DMS114 treated with DMSO at 0.1 percent for 48 hours (cell line): ENCODE results near the gene LAMP1.
"Not testable (repeated sequence)": the region's sequence is repeated elsewhere in the genome, so short reads cannot be mapped to it uniquely, and the experiment has no call there.

ENCODE experiments used
- DNase-seq: peaks from one replicate; lab custom pipeline; 2025; ENCODE audit not compliant: unreplicated experiment; lab: John Stamatoyannopoulos, UW

Gene LAMP1

GRCh38 chr13:113296823-113297369 is at the start of gene LAMP1:
TSS of gene LAMP1 (plus strand) at chr13:113297239. CDS start at chr13:113297435, 196 bp downstream.
- DNase-seq: peak; percentile 47

GRCh38 chr13:113252516-113253095 is 44.4 kb upstream of the LAMP1 start:
- DNase-seq: no peak

GRCh38 chr13:113257908-113258307 is 39.1 kb upstream of the LAMP1 start:
- DNase-seq: not testable (repeated sequence)

GRCh38 chr13:113258321-113259054 is 38.6 kb upstream of the LAMP1 start:
- DNase-seq: no peak

GRCh38 chr13:113260996-113261395 is 36.0 kb upstream of the LAMP1 start:
- no peak for DNase-seq

DNA sequence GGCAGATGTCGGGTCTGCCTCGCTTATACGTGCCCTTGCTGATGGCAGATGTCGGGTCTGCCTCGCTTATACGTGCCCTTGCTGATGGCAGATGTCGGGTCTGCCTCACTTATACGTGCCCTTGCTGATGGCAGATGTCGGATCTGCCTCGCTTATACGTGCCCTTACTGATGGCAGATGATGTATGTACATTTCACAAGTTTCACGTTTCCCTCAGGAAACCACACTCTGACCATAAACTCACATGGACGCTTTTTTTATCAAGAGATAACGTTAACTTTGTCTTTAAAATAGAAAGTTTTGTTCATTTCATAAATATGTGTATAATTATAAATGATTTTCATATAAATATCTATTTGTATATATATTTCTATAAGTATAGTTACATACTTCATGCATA is 34.0 kb upstream of the LAMP1 start:
- not testable (repeated sequence) for DNase-seq

DNA sequence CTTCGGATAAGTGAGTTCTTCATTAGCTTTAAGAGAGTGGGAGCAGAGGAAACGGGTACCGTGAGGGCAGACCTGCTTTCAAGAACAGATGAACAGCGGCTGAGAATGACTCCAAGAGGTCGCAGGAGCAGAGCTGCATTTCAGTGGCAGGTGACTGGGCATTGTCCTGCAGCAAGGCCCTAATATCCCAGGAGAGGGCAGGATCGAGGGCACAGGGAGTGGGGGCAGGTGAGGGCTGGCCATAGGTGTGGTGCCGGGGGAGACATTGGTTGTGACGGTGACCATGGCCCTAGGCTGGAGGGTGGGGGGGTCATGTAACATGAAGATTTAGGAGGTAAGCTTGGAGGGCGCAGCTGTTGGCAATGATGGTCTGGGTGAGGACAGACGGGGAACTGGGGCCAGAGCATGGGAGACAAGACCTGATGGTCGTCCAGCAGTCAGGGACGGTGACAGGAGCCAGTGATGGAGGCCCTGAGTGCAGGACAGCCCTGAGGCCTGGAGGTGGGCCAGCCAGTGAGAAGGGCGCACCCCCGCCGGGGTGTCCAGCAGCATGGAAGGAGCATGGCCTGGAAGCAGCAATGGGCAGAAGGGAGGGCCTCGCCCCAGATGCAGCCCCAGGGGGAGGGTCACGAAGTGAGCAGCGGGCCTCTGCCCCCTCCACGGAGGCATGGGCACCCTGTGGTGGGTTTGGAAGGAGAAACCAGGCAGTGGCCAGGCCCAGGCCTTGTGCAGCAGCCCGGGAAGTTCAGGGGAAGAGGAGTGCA is 29.2 kb upstream of the LAMP1 start:
- no peak for DNase-seq

DNA sequence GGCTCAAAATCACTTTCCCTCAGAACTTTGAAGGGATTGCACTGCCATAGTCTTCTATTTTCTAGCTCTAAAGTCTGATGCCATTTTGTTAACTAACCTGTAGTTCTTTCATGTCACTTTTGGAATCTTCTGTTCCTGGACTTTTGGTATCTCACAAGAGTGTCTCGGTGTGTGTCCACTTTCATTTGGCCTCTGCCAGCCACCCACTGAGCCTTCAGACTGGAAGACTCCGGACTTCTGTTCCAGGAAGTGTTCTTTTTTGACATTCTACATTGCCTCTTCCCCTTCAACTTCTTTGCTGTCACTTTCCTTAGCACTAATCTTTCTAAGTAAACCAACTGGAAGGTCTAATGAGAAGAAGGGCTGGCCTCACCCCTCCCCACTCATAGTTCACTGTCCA is 25.0 kb upstream of the LAMP1 start:
- no peak for DNase-seq

- DNase-seq: no peak
These were observed 24.3 kb upstream of the LAMP1 start for GRCh38 chr13:113272701-113273181.

GRCh38 chr13:113273321-113273720 is 23.7 kb upstream of the LAMP1 start:
- DNase-seq: no peak

GRCh38 chr13:113273851-113274590 is 23.0 kb upstream of the LAMP1 start:
- no peak for DNase-seq

DNA sequence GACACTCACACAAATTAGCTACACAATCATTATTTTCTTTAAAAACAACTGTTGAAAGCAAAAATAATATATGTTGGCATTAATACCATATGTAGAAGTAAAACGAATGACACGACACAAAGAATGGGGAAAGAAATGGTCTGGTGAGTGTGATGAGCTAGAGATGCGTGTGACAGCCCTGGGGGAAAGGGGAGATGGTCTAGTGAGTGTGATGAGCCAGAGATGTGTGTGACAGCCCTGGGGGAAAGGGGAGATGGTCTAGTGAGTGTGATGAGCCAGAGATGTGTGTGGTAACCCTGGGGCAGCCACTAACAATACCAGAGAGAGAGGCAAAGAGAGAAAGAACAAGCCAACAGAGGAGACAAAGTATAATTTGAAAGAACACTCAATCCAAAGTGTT is 22.3 kb upstream of the LAMP1 start:
- no peak for DNase-seq

- DNase-seq: peak; percentile 3
These were observed 21.7 kb upstream of the LAMP1 start for GRCh38 chr13:113275387-113275786.

DNA sequence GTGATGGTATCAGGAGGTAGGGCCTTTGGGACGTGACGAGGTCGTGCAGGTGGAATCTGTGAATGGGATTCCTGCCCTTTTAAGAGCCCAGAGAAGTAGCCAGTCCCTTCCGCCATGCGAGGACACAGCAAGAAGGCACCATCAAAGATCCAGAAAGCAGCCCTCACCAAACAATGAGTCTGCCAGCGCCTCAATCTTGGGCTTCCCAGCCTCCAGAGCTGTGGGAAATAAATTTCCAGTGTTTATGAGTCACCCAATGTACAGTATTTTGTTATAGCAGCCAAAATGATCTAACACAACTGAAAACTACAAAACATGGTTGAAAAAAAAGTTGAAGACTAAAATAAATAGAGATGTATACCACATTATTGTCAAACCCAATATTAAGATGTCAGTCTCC is 16.9 kb upstream of the LAMP1 start:
- DNase-seq: no peak

GRCh38 chr13:113283904-113284303 is 13.1 kb upstream of the LAMP1 start:
- DNase-seq: no peak

- DNase-seq: no peak
These were observed 8.2 kb upstream of the LAMP1 start for GRCh38 chr13:113288880-113289279.

GRCh38 chr13:113291129-113291528 is 5.9 kb upstream of the LAMP1 start:
- no peak for DNase-seq

- no peak for DNase-seq
These were observed 4.8 kb upstream of the LAMP1 start for GRCh38 chr13:113292021-113292862.

DNA sequence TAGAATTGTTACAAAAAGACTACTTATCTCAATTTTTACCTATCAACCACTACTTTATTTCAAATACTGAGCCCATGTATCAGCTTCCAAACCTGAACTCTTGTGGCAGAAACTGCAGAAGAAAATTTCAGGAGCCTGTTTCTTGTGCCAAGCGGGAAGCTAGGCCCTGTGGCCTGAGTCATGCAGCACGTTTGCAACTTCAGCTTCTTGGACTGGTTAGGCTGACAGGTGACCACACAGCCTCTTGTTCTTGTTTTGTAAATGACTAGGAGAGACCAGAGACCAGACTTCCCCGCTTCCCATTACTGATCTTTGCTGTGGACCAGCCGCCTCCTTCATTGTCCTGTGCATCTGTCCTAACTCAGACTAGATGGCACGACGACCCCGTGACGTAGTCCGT is 3.4 kb upstream of the LAMP1 start:
- no peak for DNase-seq

DNA sequence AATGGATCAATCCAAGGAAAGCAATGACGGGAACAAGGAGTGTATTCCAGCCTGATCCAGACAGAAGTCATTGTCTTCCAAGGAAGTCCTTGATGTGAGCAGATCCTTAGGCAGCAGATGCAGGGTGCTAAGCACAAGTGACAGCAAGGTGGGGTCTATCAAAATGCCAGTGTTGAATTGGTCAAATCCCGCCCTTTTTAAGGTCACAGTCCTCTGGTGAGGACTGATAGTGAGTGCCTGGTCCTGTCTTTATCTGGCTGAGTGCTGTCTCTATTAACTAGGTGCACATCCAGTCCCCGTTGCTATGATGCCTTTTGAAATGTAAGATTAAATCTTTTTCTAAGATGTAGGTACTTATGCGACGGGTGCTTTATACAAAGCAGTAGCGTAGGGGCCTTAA is 1.3 kb upstream of the LAMP1 start:
- DNase-seq: no peak
